Colonic mucosa (tissue), 4 donors: ENCODE results near the gene UBE2M. TPM values are rescaled to one million over a fixed set of nuclear protein-coding genes. Genes with fewer than 3 reads are reported as not detected.

ENCODE experiments used
- DNase-seq: peaks from one replicate; pipeline ENCODE4 v3.0.0-alpha.2; 2020
- H3K27ac ChIP-seq: fragments of 200-600 bp; one replicate; pipeline ENCODE4 v1.8.0; 2021
- H3K27me3 ChIP-seq: fragments of 200-600 bp; one replicate; pipeline ENCODE4 v1.8.0; 2021
- H3K36me3 ChIP-seq: fragments of 200-600 bp; one replicate; pipeline ENCODE4 v1.8.0; 2021
- H3K4me1 ChIP-seq: fragments of 200-600 bp; one replicate; pipeline ENCODE4 v1.8.0; 2021; ENCODE audit warnings: mild to moderate bottlenecking
- H3K4me3 ChIP-seq: fragments of 200-600 bp; one replicate; pipeline ENCODE4 v1.8.0; 2021
- H3K9ac ChIP-seq, 2 donors: one replicate each; pipeline ENCODE4 v1.7.0; 2013; ENCODE audit warnings: control low read depth in 2 of 2, low read depth in 2 of 2, low read length in 2 of 2
- H3K9me3 ChIP-seq: fragments of 200-600 bp; one replicate; pipeline ENCODE4 v1.8.0; 2021
- CTCF ChIP-seq: fragments of 200-600 bp; IDR thresholded peaks from one replicate; pipeline ENCODE4 v1.8.0; 2022; ENCODE audit warnings: antibody characterized with exemption, mild to moderate bottlenecking
- intact Hi-C: fragments of 100-400 bp; cut with DNase I; formaldehyde crosslinking; loops from one replicate; pipeline ENCODE4 v1.14.1; 2022
- total RNA-seq, 2 donors: library from RNA; stranded (reverse); fragmentation: NEBNext Ultra II Directional in 1 of 2; extraction: Animal tissue kit (Norgen Biotek cat#: 25700) in 1 of 2; gene quantifications; one replicate each; pipeline ENCODE4 v1.2.1, GENCODE V29; 2021
- donor health status: healthy.
- donor health status: DM: no; HTN: no; CAD: no.
- donor health status: DM: no; HTN: no; CAD: no.

Gene UBE2M
- total RNA-seq, 2 donors from 2014 or later = 63.0 to 79.4 TPM

GRCh38 chr19:58560921-58561320, 2.5 kb upstream of the UBE2M start:
- no peak overlapping the region for H3K27ac ChIP-seq
- H3K9ac ChIP-seq = no peak overlapping the region
- intact Hi-C loops = no loop called here
- H3K36me3 ChIP-seq = peaks cover 7% of the 10 kb centered on the region
- no peaks in the 10 kb centered on the region for H3K9me3 ChIP-seq
- no peak for DNase-seq
- H3K27me3 ChIP-seq = no peaks in the 10 kb centered on the region
- H3K4me1 ChIP-seq = peaks cover 31% of the 10 kb centered on the region
- no peak overlapping the region for H3K4me3 ChIP-seq
- TF ChIP-seq CTCF = no peak

- Histone ChIP-seq H3K9me3 (no peaks in the 10 kb centered on the region), H3K27me3 (no peaks in the 10 kb centered on the region), H3K4me3 (peak overlapping the region; percentile 64), H3K4me1 (peaks cover 35% of the 10 kb centered on the region), H3K27ac (peak overlapping the region; percentile 100), H3K9ac (peak overlapping the region; percentile 52 to 99), H3K36me3 (peaks cover 7% of the 10 kb centered on the region)
- intact Hi-C loops = no loop called here
- peak; percentile 31 for DNase-seq
- no peak for TF ChIP-seq CTCF
Measured at GRCh38 chr19:58560007-58560887, 1.8 kb upstream of the UBE2M start.

- TF ChIP-seq CTCF = no peak
- Histone ChIP-seq H3K9me3 (no peaks in the 10 kb centered on the region), H3K36me3 (peaks cover 7% of the 10 kb centered on the region), H3K9ac (peak overlapping the region; percentile 65 to 99), H3K4me3 (peak overlapping the region; percentile 64), H3K27ac (peak overlapping the region; percentile 100), H3K4me1 (peaks cover 36% of the 10 kb centered on the region), H3K27me3 (no peaks in the 10 kb centered on the region)
- intact Hi-C loops = no loop called here
- DNase-seq = peak; percentile 94
Measured at GRCh38 chr19:58559275-58560006, 1.0 kb upstream of the UBE2M start.

- TF ChIP-seq CTCF = no peak
- Histone ChIP-seq H3K4me1 (peaks cover 42% of the 10 kb centered on the region), H3K9me3 (no peaks in the 10 kb centered on the region), H3K27ac (peak overlapping the region; percentile 100), H3K9ac (peak overlapping the region; percentile 93 to 99), H3K27me3 (no peaks in the 10 kb centered on the region), H3K4me3 (peak overlapping the region; percentile 64), H3K36me3 (peaks cover 7% of the 10 kb centered on the region)
- peak; percentile 99 for DNase-seq
- intact Hi-C loops = no loop called here
Measured at GRCh38 chr19:58558623-58559274, 338 bp upstream of the UBE2M start.
